Activated T-cell treated with anti-CD3 and anti-CD28 coated beads, Interleukin-2, amount 50 U/mL, for 48 hours (primary cell): ENCODE results near the gene SCART1.
"Not testable (repeated sequence)": the region's sequence is repeated elsewhere in the genome, so short reads cannot be mapped to it uniquely, and the experiment has no call there.

Experiments
- DNase-seq, 2 experiments: peaks; one replicate each; pipeline ENCODE4 v3.0.0-alpha.2; 2020

SCART1 gene

DNA sequence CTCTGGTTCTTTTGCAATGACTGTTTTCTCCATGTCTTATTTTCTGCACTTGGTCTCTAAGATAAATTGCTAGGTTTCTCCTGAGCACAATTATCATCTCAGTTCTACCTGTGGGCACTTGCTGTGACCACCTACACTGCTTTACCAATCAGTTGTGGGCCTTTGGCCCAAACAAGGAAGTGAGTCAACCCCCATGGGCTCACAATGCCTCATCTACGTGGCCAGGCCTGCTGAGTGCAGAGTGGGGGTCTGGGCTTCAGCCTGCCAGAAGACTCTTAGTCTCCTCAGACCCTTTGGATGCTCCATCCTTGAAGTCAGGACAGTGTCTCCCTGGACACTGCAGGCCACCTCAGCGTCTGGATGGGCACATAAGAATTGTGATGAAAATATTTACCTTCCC, 20.3 kb downstream of the SCART1 start:
- DNase-seq, result peak in 1 of 2 experiments; percentile 18

GRCh38 chr10:133474665-133475424, 21.1 kb downstream of the SCART1 start:
- peak in 1 of 2 experiments; percentile 16 for DNase-seq

- peak; percentile 39 to 48 for DNase-seq
Measured at GRCh38 chr10:133475425-133475734, 21.6 kb downstream of the SCART1 start.

DNA sequence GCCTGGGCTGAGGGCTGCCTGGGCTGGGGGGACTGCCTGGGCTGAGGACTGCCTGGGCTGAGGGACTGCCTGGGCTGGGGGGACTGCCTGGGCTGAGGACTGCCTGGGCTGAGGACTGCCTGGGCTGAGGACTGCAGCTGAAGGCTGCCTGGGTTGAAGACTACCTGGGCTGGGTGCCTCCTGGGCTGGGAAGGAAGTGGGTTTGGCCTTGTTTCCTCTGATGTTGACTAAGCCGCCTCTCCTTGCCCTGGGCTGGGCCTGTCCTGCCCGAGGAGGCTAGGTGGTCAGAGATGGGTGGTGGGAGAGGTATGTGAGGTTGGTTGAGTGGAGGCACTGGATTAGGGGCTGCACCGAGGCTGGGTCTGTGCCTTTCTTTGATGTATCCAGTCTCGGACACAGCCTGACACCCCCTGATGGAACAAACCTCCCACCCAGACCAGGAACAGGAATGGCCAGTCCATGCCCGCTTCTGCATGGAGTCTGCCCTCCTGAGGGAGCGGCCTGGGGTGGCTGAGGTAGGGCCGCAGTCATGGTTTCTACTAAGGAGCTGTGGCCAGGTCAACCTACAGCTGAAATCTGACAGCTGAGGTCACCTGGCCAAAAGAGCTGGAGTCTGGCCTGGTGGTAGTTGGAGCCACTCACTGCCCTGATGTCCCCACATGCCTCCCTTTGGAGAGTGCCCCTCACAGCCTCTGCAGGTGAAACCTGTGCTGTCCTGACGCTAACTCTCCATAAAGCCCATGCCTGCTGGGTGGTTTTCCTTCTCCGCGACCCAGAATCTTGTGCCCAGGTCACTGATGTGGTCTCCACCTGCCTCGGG, 22.3 kb downstream of the SCART1 start:
- peak in 1 of 2 experiments; percentile 26 for DNase-seq

DNA sequence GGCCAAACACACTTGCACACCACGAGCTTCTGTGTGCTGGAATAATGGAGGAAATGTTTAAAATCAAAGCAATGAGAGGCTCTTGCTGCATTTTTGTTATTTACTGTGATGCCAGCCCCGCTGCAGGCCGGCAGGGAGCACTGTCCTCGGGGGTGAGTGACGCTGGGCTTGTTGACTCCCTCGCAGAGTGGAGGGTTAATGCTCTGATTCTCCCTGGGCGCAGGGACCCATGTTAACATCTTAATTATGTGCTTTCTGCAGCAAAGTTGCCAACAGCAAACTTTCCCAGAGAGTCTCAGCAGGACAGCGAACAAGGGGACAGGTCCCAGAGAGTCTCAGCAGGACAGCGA, 22.9 kb downstream of the SCART1 start:
- peak in 1 of 2 experiments; percentile 9 for DNase-seq

DNA sequence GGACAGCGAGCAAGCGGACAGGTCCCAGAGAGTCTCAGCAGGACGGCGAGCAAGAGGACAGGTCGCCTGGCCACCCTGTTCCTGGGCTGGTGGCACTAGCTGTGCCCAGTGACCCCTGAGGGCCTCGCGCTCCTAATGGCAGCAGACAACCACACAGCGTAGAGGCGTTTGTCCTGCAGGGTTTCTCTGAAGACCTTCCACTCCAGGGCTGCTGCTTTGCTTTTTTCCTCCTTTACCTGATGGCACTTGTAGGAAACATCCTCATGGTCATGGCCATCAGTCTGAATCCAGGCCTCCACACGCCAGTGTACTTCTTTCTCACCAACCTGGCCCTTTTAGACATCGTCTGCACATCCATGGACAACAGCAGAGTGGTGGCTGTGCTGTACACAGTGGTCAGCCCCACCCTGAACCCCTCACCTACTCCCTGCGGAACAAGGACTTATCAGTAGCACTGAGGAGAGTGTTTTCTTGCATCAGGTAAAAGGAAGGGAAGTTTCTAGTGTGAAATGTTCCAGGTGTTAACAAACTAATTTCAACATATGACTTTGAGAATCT, 27.4 kb downstream of the SCART1 start:
- DNase-seq, result no peak

GRCh38 chr10:133481657-133482056, 27.9 kb downstream of the SCART1 start:
- no peak for DNase-seq

DNA sequence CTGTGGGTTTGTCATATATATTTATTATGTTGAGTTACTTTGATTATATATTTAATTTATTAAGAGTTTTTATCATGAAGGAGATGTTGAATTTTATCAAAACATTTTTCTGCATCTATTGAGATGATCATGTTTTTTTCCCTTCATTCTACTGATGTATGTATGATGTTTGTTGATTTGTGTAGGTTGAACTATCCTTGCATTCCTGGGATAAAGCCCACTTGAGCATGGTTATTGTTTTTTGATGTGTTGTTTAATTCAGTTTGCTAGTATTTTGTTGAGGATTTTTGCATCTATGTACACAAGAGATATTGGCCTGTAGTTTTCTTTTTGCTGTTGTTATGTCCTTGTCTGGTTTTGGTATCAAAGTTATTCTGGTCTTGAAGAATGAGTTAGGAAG, 31.1 kb downstream of the SCART1 start:
- no peak for DNase-seq

DNA sequence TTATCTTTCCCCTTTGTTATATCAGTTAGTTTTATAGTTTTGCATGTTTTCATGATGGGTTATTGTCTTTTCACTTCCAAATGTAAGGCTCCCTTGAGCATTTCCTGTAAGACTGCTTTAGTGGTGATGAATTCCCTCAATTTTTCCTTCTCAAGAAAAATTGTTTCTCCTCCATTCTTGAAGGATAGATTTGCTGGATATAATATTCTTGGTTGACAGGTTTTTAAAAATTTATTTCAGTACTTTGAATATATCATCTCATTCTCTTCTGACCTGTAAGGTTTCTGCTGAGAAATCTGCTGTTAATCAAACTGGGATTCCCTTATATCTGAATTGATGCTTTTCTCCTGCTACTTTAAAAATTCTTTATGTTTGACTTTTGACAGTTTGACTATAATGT, 33.3 kb downstream of the SCART1 start:
- no peak for DNase-seq

GRCh38 chr10:133488354-133488753, 34.6 kb downstream of the SCART1 start:
- DNase-seq, result no peak

GRCh38 chr10:133489816-133490588, 36.3 kb downstream of the SCART1 start:
- DNase-seq, result no peak

DNA sequence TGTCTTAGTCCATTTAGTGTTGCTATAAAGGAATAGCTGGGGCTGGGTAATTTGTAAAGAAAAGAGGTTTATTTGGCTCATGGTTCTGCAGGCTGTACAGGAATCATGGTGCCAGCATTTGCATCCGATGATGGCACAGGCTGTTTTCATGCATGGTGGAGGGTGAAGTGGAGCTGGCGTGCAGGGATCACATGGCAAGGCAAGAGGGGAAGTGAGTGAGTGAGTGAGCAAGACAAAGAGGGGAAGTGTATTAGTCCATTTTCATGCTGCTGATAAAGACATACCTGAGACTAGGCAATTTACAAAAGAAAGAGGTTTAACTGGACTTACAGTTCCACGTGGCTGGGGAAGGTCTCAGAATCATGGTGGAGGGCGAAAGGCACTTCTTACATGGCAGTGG, 39.8 kb downstream of the SCART1 start:
- DNase-seq, result not testable (repeated sequence)

DNA sequence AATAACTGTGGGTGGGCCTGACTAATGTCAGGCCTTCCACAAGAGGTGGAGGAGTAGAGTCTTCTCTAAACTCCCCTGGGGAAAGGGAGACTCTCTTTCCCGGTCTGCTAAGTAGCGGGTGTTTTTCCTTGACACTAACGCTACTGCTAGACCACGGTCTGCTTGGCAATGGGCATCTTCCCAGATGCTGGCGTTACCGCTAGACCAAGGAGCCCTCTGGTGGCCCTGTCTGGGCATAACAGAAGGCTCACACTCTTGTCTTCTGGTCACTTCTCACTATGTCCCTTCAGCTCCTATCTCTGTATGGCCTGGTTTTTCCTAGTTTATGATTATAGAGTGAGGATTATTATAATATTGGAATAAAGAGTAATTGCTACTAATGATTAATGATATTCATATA, 43.6 kb downstream of the SCART1 start:
- DNase-seq, result peak in 1 of 2 experiments; percentile 42

DNA sequence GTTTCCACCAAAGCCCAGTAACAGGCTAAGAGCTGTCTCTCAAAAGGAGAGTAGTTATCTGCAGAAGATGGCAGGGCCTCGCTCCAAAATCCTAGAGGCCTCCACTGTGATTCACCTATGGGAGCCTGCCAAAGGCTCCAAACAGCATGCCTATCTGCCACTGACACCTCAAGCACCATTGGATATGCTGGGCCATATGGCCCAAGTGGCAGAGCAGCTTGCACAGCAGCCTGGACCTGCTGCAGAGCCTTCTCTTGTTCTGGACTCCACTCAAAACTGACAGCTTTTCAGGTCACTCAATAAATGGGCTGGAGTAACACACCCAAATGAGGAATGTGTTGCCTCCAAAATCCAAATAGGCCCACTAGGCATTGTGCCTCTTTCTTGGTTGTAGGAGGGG, 45.4 kb downstream of the SCART1 start:
- not testable (repeated sequence) for DNase-seq

- DNase-seq, result not testable (repeated sequence)
Measured at GRCh38 chr10:133500897-133501296, 47.2 kb downstream of the SCART1 start.

DNA sequence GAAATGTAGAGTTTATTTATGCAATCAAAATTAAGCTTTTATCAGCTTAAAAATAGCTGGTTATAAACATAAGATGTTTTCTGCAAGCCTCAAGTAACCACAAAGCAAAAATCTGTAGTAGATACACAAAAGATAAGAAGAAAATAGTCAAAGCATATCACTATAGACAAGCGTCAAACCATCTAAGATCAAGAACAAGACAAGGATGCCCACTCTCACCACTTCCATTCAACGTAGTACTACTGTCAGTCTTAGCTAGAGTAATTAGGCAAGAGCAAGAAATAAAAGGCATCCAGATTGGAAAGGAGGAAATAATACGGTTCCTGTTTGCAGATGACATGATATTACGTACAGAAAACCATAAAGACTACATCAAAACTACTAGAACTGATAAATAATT, 56.0 kb downstream of the SCART1 start:
- no peak for DNase-seq

DNA sequence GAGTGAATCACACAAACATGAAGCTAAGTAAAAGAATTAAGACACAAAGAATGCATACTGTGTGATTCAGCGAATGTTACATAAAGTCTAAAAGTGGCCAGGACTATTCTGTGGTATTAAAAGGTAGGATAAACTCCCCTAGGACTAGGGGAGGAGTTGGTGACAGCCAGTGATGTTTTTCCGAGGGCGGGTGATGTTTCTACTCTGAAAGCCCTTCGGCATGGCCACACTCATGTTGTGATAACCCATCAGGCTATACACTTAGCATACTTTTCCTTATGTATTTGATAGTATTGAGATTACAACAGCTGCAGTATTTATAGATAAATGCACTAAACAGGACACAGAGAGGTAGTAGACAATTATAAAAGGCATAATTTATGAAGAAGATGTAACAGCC, 57.7 kb downstream of the SCART1 start:
- no peak for DNase-seq

DNA sequence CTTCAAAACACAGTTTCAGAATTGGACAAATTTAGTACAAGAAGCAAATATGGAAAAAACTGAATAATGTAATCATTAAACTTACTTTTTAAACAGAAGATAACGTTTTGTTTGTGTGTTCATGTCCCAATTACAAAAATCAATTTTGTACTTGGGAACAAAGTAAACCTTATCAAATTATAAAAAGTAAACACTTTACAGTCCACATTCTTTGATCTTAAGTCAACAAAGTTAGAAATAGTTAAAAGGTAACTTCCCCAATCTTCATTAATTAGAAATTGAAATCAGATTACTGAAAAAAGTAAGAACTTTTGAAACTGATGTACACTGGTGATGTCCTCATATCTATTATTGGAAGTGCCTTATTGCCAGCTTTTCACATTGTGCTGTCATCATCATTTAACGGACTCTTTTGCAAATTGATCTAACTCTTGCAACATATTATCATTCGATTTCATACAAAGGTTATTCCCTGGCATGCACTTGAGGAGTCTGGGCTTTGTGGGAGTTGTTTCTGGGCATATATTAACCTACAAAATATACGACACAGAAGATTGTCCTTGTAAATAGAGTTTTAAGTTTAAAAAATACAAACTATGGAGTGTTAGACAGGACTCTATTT, 58.3 kb downstream of the SCART1 start:
- DNase-seq, result no peak

- DNase-seq, result no peak
Measured at GRCh38 chr10:133515471-133515870, 61.7 kb downstream of the SCART1 start.

GRCh38 chr10:133516057-133516456, 62.3 kb downstream of the SCART1 start:
- no peak for DNase-seq

DNA sequence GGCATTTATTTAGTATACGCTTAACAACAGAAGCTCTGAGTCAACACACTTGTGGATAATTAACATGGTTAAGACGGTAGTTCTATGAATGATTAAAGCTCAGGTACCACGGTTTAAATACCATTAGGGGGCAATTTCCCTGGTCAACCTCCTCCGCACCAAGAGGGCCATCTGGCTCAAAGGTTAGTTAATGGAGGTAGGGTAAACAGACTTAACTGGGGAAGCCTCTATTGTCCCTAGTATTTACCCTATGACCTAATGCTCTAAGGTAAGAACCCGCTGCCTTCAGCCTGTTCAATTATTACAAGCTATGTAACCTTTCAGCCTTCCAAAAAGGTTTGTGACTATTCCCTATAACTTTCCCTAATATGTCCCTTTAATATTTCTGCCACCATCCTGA, 64.8 kb downstream of the SCART1 start:
- DNase-seq, result not testable (repeated sequence)
